DOHH2 (cell line): ENCODE measurements around the gene KIF3B.

ENCODE experiments used
- CTCF ChIP-seq: fragments of 200-600 bp; sonication (generic); IDR thresholded peaks from one replicate; pipeline ENCODE4 v1.5.1; 2014; ENCODE audit warnings: antibody characterized with exemption, mild to moderate bottlenecking, low read depth, low read length; ENCODE audit not compliant: poor library complexity, severe bottlenecking
- EZH2phosphoT487 ChIP-seq: fragments of 200-600 bp; sonication (generic); IDR thresholded peaks from 2 replicates; pipeline ENCODE4 v1.6.1; 2017; ENCODE audit warnings: borderline replicate concordance, mild to moderate bottlenecking, antibody characterized with exemption, low read length, moderate library complexity, mixed read lengths

GRCh38 chr20:32301719-32302506, 24.5 kb downstream of the KIF3B start:
- TF ChIP-seq CTCF: no peak
- TF ChIP-seq EZH2phosphoT487: no peak
